Measurements from ENCODE around the gene STARD9. TPM values are rescaled to one million over a fixed set of nuclear protein-coding genes. Genes with fewer than 3 reads are reported as not detected.

The STARD9 gene
- total RNA-seq, 2 experiments from 2014 or later: 3.4 to 3.8 TPM

DNA sequence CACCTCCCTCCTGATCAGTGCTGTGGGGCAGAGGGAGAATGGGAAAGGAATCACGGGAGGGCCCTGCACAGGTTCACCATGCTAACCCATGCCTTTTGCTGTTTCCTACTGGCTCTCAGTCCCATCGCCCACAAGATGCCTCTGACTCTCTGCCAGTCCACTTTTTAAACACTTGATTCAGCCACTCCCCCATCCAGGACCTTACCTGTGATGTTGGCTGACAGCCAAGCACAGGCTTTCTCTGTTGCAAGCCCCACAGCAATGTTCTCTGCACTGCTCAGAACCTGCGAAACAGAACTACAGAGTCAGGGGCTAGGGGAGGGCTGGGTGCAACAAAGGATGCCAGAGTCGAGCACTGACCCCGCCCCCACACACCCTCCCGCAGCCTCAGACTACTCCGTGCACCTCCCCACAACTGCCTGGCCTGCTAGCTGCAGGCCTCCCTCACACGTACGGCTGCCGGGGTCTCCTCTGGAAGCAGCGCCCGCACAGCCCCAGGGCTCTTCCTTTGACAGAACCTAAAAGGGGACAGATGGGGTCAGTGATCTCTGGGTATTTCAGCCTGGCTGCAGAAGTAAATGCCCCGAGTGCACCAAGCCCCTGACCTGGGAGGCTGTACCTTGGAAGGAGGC, 152.5 kb downstream of the STARD9 start:
- POLR2A ChIA-PET: no interaction called here
- CTCF ChIA-PET: no interaction called here
- Mint-ChIP-seq H3K4me3 (no peak overlapping the region), H3K27me3 (no peaks in the 10 kb centered on the region), H3K36me3 (peaks cover 33% of the 10 kb centered on the region), H3K9me3 (no peaks in the 10 kb centered on the region), H3K4me1 (ENCODE audit: low read depth) (no peaks in the 10 kb centered on the region), H3K27ac (no peak overlapping the region)
- no peak for DNase-seq
- intact Hi-C loops (cut with micrococcal nuclease): no loop called here

DNA sequence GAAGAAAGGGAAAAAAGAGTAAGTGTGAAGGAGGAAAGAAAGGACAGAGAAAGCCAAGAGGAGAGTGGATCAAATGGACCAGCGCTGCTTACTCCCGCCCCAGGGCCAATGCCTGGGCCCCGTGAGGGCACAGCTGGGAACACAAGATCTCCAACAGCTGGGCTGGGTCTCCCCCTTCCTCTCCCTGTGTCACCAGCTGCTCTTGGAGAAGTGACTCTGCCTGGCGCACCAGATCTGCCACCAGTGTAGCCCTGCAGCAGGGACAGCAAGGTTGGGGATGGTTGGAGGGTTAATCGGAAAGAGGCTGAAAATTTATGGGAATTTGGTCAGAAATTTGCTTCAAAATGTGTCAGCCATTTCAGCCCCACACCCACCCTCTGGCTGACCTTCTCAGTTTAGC, 153.2 kb downstream of the STARD9 start:
- Mint-ChIP-seq H3K4me3 (no peak overlapping the region), H3K36me3 (peaks cover 35% of the 10 kb centered on the region), H3K9me3 (no peaks in the 10 kb centered on the region), H3K27ac (no peak overlapping the region), H3K27me3 (no peaks in the 10 kb centered on the region), H3K4me1 (ENCODE audit: low read depth) (no peaks in the 10 kb centered on the region)
- DNase-seq: no peak
- intact Hi-C loops (cut with micrococcal nuclease): no loop called here
- POLR2A ChIA-PET: no interaction called here
- CTCF ChIA-PET: no interaction called here

DNA sequence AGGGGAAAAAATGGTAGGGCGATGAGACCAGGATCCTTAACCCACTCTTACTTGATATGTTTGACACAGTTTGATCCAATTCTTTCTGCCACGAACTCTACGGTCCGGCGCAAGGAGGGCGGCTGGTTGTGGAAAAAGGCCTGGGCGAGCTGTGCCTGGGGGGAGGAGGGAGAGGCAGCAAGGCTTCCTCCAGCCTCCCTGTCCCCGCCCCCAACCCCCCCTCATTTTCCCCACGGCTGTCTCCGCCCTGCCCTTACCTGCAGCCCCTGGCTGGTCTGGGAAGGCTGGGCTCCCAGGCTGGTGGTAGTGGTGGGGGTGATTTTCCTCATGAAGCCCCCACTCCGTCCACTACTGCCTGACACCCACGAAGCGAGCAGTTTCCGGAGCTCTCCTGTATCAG, 153.6 kb downstream of the STARD9 start:
- intact Hi-C loops (cut with micrococcal nuclease): no loop called here
- Mint-ChIP-seq H3K27me3 (no peaks in the 10 kb centered on the region), H3K4me3 (no peak overlapping the region), H3K4me1 (ENCODE audit: low read depth) (no peaks in the 10 kb centered on the region), H3K27ac (no peak overlapping the region), H3K9me3 (no peaks in the 10 kb centered on the region), H3K36me3 (peaks cover 35% of the 10 kb centered on the region)
- ChIA-PET POLR2A (no interaction called here), CTCF (no interaction called here)
- DNase-seq: no peak

DNA sequence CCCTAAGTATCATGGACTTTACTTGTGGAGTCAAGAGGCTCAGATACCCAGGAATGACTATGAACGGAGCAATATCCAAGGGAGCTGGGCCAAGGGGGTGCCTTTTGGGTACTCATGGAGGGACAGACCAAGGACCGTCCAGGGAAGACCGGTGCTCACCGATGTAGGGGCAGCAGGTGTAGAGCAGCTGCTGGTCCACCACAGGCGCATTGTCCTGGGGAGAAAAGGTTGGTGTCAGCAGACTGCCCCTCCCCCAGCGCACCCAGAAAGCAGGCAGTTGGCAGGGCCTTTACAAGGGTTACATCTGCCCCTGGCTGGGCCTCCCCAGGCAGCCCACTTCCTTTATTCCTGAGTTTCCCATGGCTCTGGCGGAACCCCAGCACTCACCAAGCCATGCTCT, 154.0 kb downstream of the STARD9 start:
- no peak overlapping the region for H3K27ac Mint-ChIP-seq
- ChIA-PET CTCF (no interaction called here), POLR2A (no interaction called here)
- peaks cover 2% of the 10 kb centered on the region for H3K4me1 Mint-ChIP-seq (ENCODE audit: low read depth)
- intact Hi-C loops (cut with micrococcal nuclease): no loop called here
- peaks cover 35% of the 10 kb centered on the region for H3K36me3 Mint-ChIP-seq
- H3K27me3 Mint-ChIP-seq: no peaks in the 10 kb centered on the region
- H3K9me3 Mint-ChIP-seq: no peaks in the 10 kb centered on the region
- DNase-seq: no peak
- no peak overlapping the region for H3K4me3 Mint-ChIP-seq

DNA sequence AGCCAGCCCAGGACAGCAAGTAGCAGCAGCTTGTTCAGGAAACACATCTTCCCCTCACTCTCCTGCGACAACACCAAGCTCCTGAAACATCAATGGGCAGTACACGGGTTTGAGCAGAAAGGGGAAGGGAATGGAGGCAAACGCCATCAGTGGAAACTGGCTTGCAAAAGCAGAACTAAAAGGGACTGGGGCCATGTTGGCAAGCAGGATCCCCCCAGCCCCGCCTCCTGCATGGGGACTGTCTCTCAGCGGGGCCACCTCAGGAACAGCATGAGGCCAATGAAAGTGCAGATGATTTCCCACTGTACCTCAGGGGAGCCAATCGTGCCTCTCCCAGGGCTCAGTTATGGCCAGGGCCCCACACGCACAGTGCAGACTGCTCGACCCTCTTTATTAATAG, 154.7 kb downstream of the STARD9 start:
- CTCF ChIA-PET: no interaction called here
- intact Hi-C loops (cut with micrococcal nuclease): loop anchor here (10.0 kb wide), 1 partner anchor 195 kb away; the partner anchor contains the start of gene TTBK2
- Mint-ChIP-seq H3K27me3 (no peaks in the 10 kb centered on the region), H3K4me1 (ENCODE audit: low read depth) (peaks cover 3% of the 10 kb centered on the region), H3K4me3 (no peak overlapping the region), H3K36me3 (peaks cover 35% of the 10 kb centered on the region), H3K9me3 (no peaks in the 10 kb centered on the region), H3K27ac (no peak overlapping the region)
- DNase-seq: no peak
- POLR2A ChIA-PET: no interaction called here

DNA sequence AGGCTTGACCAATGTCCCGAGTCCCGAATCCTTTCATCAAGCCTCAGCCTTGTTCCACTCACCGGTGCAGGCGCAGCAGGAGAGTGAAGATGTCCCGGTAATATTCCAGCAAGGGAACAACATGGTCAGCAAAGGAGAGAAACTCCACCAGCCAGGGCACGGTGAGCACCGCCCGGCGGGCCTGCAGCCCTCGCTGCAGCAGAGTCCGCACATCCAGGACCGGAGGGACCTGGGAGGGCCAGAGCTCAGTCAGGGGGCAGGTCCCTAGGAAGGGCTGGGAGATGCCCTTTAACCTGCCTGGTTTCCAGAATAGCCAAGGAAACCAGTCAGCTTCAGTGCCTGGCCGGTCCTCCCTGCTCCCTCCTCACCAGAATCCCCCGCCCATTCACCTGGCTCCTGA, 155.1 kb downstream of the STARD9 start:
- Mint-ChIP-seq H3K27me3 (no peaks in the 10 kb centered on the region), H3K4me1 (ENCODE audit: low read depth) (peaks cover 7% of the 10 kb centered on the region), H3K4me3 (no peak overlapping the region), H3K36me3 (peaks cover 33% of the 10 kb centered on the region), H3K9me3 (no peaks in the 10 kb centered on the region), H3K27ac (no peak overlapping the region)
- ChIA-PET POLR2A (no interaction called here), CTCF (no interaction called here)
- no peak for DNase-seq
- intact Hi-C loops (cut with micrococcal nuclease): loop anchor here (10.0 kb wide), 1 partner anchor 194 kb away; the partner anchor contains the start of gene TTBK2

DNA sequence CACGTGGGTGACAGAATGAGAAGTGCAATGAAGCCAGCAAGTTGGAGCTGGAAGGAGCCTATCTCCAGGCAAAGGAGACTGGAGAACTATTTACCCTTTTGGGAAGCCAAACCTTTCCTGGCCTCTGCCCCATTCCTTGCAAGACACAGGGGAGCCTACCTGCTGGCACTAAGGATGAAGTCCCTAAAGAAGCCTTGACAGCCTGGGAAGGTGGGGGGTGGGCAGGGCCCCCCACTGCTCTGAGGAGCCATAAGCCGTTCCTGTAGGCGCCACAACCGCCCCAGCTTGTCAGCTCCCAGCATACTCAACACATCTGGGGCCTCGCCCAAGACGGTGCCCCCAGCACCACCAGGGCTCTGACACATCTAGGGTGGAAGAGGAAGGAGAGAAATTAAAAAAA, 156.1 kb downstream of the STARD9 start:
- POLR2A ChIA-PET: no interaction called here
- no peaks in the 10 kb centered on the region for H3K9me3 Mint-ChIP-seq
- CTCF ChIA-PET: interaction anchor here (1.0 kb wide), 1 partner anchor 195 kb away, joined by 3 read pairs; no protein-coding TSS in a partner anchor
- H3K27me3 Mint-ChIP-seq: no peaks in the 10 kb centered on the region
- intact Hi-C loops (cut with micrococcal nuclease): loop anchor here (10.0 kb wide), 1 partner anchor 193 kb away; the partner anchor contains the start of gene TTBK2
- peaks cover 11% of the 10 kb centered on the region for H3K4me1 Mint-ChIP-seq (ENCODE audit: low read depth)
- H3K4me3 Mint-ChIP-seq: no peak overlapping the region
- peaks cover 33% of the 10 kb centered on the region for H3K36me3 Mint-ChIP-seq
- no peak overlapping the region for H3K27ac Mint-ChIP-seq
- no peak for DNase-seq

DNA sequence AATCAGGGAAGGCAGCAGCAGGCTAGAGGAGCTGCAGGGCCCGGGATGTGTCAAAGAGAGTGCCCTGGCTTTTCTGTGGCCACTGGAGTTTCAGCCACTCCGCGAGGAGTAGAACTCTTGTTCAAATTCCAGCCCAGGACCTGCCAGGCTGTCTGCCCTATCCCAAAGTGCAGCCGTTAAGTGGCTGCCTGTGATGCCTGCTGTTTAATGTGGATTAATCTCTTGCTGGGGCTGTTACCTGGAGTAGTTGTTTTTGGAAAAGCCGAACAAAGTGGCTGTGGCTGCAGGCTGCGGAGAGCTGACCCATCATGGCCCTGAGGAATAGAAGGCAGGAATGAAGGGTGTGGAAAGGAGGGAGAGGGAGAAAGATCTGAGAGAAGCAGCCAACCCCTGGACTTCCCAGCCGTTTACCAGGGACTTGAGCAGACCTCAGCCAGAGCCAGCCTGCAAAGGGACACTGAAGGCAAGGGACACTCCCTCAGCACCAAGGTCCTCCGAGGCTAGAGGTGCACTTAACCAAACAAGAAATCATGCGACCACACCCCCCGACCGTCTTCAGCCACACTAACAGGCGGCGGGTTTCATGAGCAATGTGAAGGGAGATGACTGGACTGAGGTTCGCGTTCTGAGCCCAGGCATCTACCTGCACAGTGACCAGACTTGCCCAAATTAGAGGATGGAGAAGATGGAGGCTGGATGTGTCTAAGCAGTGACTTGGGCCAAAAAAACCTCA, 156.9 kb downstream of the STARD9 start:
- intact Hi-C loops (cut with micrococcal nuclease): loop anchor here (10.0 kb wide), 1 partner anchor 193 kb away; the partner anchor contains the start of gene TTBK2
- H3K27me3 Mint-ChIP-seq: no peaks in the 10 kb centered on the region
- no peaks in the 10 kb centered on the region for H3K9me3 Mint-ChIP-seq
- no peak overlapping the region for H3K4me3 Mint-ChIP-seq
- ChIA-PET CTCF (interaction anchor here (0.9 kb wide), 1 partner anchor 194 kb away, joined by 4 read pairs; no protein-coding TSS in a partner anchor), POLR2A (no interaction called here)
- DNase-seq: no peak
- peaks cover 13% of the 10 kb centered on the region for H3K4me1 Mint-ChIP-seq (ENCODE audit: low read depth)
- peaks cover 30% of the 10 kb centered on the region for H3K36me3 Mint-ChIP-seq
- H3K27ac Mint-ChIP-seq: no peak overlapping the region

DNA sequence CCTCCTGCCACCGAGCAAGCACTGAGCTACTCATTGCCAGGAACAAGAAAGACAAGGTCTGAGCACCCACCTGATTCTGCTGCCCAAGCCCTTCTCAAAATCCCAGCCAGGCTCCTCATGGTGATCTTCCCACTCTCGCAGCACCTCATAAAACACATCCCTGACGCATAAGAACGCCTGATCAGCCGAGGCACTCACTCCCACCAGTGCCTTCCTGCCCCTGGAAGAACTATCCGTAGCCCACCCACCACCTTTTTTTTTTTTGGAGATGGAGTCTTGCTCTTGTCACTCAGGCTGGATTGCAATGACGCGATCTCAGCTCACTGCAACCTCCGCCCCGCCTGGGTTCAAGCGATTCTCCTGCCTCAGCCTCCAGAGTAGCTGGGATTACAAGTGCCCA, 157.6 kb downstream of the STARD9 start:
- H3K27ac Mint-ChIP-seq: no peak overlapping the region
- CTCF ChIA-PET: interaction anchor here (0.9 kb wide), 1 partner anchor 193 kb away, joined by 4 read pairs; no protein-coding TSS in a partner anchor

DNA sequence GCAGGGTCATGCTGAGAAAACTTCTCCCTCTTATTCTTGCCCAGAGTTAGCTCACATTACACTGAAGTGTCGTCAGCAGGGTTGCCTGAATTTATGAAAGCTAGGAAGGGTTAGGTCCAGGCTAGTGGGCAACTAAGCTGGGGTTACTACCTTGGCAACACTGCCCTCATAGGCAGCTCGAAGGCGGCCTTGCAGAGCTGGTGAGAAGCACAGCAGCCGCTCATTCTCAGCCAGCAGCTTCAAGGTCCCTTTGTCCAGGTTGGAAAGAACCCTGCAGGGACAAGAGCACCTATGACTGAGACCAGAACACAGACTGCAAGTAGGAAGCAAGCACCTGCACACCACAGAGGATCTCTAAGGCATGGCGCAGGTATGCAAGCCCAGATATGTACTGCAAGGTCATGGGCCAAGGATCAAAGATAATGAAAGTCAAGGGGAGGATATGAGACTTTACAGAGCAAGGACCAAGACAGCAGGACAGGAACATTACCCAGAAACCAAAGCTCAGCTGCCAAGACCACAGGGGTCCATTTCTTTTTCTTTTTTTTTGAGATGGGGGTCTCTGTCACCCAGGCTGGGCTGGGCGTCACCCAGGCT, 158.8 kb downstream of the STARD9 start:
- H3K4me3 Mint-ChIP-seq: no peak overlapping the region
- H3K27ac Mint-ChIP-seq: no peak overlapping the region
- ChIA-PET POLR2A (no interaction called here), CTCF (interaction anchor here (1.0 kb wide), 1 partner anchor 192 kb away, joined by 4 read pairs; no protein-coding TSS in a partner anchor)
- no peak for DNase-seq
- intact Hi-C loops (cut with micrococcal nuclease): loop anchor here (10.0 kb wide), 1 partner anchor 191 kb away; the partner anchor contains the start of gene TTBK2
- H3K9me3 Mint-ChIP-seq: no peaks in the 10 kb centered on the region
- H3K36me3 Mint-ChIP-seq: peaks cover 26% of the 10 kb centered on the region
- no peaks in the 10 kb centered on the region for H3K27me3 Mint-ChIP-seq
- peaks cover 18% of the 10 kb centered on the region for H3K4me1 Mint-ChIP-seq (ENCODE audit: low read depth)

More for the DNA sequence above, 157.6 kb downstream of the STARD9 start:
- intact Hi-C loops (cut with micrococcal nuclease): loop anchor here (10.0 kb wide), 1 partner anchor 192 kb away; the partner anchor contains the start of gene TTBK2
- Mint-ChIP-seq H3K9me3 (no peaks in the 10 kb centered on the region), H3K27me3 (no peaks in the 10 kb centered on the region), H3K4me1 (ENCODE audit: low read depth) (peaks cover 18% of the 10 kb centered on the region), H3K36me3 (peaks cover 29% of the 10 kb centered on the region), H3K4me3 (no peak overlapping the region)
- DNase-seq: no peak
- POLR2A ChIA-PET: no interaction called here

DNA sequence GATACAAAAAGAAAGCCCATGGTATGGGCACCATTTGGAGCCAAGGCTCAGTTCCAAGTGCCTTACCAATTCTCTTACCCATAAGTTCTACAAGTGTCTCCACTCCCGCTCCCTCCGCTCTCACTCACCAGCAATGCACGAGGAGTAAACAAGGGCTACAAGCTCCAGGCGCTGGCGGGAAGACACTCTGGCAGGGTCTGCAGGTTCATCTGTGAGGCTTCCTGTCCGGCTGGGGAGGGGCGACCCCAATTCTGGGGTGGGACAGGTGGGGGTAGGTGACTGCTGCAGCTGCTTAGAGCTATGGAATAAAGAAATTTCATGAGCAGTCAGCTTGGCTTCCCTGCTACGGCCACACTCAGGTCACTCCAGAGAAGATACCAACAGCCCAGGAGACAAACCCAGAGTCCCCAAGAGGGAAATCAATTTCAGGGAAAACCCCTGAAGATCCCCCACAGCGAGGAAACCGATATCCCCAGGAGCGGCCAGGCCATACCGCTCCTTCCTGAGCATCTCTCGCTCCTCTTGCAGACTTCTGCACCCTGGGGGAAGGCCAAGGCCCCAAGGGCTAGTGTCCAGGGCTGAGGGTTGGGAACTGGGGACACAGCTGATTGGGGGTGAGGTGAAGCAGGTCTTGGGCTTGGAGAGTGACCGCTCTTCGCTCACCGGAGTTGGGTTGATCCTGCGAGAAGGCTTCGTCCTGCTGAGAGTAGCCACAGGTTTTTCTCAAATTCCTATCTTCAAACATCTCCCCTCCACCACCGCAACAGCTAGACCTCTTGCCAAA, 160.2 kb downstream of the STARD9 start:
- Mint-ChIP-seq H3K4me1 (ENCODE audit: low read depth) (peaks cover 18% of the 10 kb centered on the region), H3K4me3 (peak overlapping the region; percentile 70), H3K27me3 (no peaks in the 10 kb centered on the region), H3K9me3 (no peaks in the 10 kb centered on the region), H3K36me3 (peaks cover 16% of the 10 kb centered on the region), H3K27ac (no peak overlapping the region)
- ChIA-PET POLR2A (interaction anchor here (1.3 kb wide), 2 partner anchors 187 to 188 kb away, joined by 3 to 4 read pairs; partner anchors contain the start of genes HAUS2 and LRRC57), CTCF (interaction anchor here (4.6 kb wide), 1 partner anchor 191 kb away, joined by 25 read pairs; no protein-coding TSS in a partner anchor)
- intact Hi-C loops (cut with micrococcal nuclease): loop anchor here (5.0 to 10.0 kb wide), 2 partner anchors 158 to 189 kb away; partner anchors contain the start of genes STARD9 and TTBK2
- no peak for DNase-seq
